WTC11 (cell line): Measurements from ENCODE around the gene CDC14C.

Experiments
- ELF4 ChIP-seq: sonication (generic); formaldehyde crosslinking; IDR thresholded peaks from 2 replicates; pipeline ENCODE4 v1.8.1; 2022; ENCODE audit warnings: low read depth, mild to moderate bottlenecking, moderate library complexity, missing genetic modification reagents
- ESRRA ChIP-seq: sonication (generic); formaldehyde crosslinking; IDR thresholded peaks from 2 replicates; pipeline ENCODE4 v1.8.1; 2022; ENCODE audit warnings: mild to moderate bottlenecking, missing genetic modification reagents, borderline replicate concordance
- KAT7 ChIP-seq: sonication (generic); formaldehyde crosslinking; IDR thresholded peaks from 2 replicates; pipeline ENCODE4 v1.8.1; 2023; ENCODE audit warnings: missing genetic modification reagents, mild to moderate bottlenecking, borderline replicate concordance
- SP1 ChIP-seq: sonication (generic); formaldehyde crosslinking; conservative IDR thresholded peaks from 2 replicates; pipeline ENCODE4 v1.8.1; 2022; ENCODE audit warnings: missing genetic modification reagents
- TF ChIP-seq, protein P1 (sequence below): fragments of 250-450 bp; sonication (Bioruptor Pico); IDR thresholded peaks from 2 replicates; pipeline ENCODE4 v1.9.0; 2021; ENCODE audit warnings: moderate library complexity, mild to moderate bottlenecking, inconsistent platforms, borderline replicate concordance
- TF ChIP-seq, protein P2 (sequence below): fragments of 200-600 bp; IDR thresholded peaks from 2 replicates; pipeline ENCODE4 v1.8.0; 2022; ENCODE audit warnings: antibody characterized with exemption
- TF ChIP-seq, protein P3 (sequence below): sonication (generic); formaldehyde crosslinking; IDR thresholded peaks from 2 replicates; pipeline ENCODE4 v1.8.1; 2023; ENCODE audit warnings: mild to moderate bottlenecking, missing genetic modification reagents
- TF ChIP-seq, protein P4 (sequence below): sonication (generic); formaldehyde crosslinking; IDR thresholded peaks from 2 replicates; pipeline ENCODE4 v1.8.0; 2022; ENCODE audit warnings: mild to moderate bottlenecking, missing genetic modification reagents

DNA sequence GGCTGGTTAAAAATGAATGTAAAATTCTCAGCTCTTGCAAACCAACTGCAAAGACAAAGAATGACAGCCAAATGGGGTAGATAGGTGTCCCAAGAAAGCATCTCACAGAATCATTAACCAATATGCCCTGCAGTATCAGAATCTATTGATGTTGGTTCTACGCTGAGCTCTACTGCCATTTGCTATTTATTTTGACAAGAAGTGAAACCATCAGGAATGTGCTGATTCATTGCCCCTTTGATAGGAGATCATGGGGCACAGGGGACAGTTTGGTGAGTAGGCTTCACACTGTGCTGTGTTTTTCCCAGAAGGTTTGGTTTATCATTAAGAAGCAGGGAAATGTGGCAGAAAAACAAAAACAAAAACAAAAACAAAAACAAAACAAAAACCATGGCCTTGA, 19.4 kb upstream of the CDC14C start:
- no peak for TF ChIP-seq ESRRA (CRISPR knock-in tag)
- no peak for TF ChIP-seq ELF4 (CRISPR knock-in tag)
- TF ChIP-seq, protein P1, sequence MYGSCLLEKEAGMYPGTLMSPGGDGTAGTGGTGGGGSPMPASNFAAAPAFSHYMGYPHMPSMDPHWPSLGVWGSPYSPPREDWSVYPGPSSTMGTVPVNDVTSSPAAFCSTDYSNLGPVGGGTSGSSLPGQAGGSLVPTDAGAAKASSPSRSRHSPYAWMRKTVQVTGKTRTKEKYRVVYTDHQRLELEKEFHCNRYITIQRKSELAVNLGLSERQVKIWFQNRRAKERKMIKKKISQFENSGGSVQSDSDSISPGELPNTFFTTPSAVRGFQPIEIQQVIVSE (CRISPR knock-in tag), result no peak
- TF ChIP-seq, protein P2, sequence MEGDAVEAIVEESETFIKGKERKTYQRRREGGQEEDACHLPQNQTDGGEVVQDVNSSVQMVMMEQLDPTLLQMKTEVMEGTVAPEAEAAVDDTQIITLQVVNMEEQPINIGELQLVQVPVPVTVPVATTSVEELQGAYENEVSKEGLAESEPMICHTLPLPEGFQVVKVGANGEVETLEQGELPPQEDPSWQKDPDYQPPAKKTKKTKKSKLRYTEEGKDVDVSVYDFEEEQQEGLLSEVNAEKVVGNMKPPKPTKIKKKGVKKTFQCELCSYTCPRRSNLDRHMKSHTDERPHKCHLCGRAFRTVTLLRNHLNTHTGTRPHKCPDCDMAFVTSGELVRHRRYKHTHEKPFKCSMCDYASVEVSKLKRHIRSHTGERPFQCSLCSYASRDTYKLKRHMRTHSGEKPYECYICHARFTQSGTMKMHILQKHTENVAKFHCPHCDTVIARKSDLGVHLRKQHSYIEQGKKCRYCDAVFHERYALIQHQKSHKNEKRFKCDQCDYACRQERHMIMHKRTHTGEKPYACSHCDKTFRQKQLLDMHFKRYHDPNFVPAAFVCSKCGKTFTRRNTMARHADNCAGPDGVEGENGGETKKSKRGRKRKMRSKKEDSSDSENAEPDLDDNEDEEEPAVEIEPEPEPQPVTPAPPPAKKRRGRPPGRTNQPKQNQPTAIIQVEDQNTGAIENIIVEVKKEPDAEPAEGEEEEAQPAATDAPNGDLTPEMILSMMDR, result no peak
- TF ChIP-seq, protein P3, sequence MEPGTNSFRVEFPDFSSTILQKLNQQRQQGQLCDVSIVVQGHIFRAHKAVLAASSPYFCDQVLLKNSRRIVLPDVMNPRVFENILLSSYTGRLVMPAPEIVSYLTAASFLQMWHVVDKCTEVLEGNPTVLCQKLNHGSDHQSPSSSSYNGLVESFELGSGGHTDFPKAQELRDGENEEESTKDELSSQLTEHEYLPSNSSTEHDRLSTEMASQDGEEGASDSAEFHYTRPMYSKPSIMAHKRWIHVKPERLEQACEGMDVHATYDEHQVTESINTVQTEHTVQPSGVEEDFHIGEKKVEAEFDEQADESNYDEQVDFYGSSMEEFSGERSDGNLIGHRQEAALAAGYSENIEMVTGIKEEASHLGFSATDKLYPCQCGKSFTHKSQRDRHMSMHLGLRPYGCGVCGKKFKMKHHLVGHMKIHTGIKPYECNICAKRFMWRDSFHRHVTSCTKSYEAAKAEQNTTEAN (CRISPR knock-in tag), result no peak
- TF ChIP-seq KAT7, result no peak
- no peak for TF ChIP-seq SP1
- TF ChIP-seq, protein P4, sequence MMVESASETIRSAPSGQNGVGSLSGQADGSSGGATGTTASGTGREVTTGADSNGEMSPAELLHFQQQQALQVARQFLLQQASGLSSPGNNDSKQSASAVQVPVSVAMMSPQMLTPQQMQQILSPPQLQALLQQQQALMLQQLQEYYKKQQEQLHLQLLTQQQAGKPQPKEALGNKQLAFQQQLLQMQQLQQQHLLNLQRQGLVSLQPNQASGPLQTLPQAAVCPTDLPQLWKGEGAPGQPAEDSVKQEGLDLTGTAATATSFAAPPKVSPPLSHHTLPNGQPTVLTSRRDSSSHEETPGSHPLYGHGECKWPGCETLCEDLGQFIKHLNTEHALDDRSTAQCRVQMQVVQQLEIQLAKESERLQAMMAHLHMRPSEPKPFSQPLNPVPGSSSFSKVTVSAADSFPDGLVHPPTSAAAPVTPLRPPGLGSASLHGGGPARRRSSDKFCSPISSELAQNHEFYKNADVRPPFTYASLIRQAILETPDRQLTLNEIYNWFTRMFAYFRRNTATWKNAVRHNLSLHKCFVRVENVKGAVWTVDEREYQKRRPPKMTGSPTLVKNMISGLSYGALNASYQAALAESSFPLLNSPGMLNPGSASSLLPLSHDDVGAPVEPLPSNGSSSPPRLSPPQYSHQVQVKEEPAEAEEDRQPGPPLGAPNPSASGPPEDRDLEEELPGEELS, result no peak
